B cell (primary cell): ENCODE data around the gene PTPRG. TPM values are rescaled to one million over a fixed set of nuclear protein-coding genes. Genes with fewer than 3 reads are reported as not detected.

ENCODE experiments used
- ATAC-seq: fragments of 200-7000 bp; cut with Tn5 transposase; one replicate; pipeline ENCODE4 v1.10.0; 2021; ENCODE audit warnings: low read depth, mild to moderate bottlenecking, moderate number of reproducible peaks, moderate library complexity
- CTCF ChIA-PET: fragments of 350-600 bp; sonication (Branson Sonifier 250); formaldehyde crosslinking; loops from one replicate; lab custom pipeline; 2021; ENCODE audit warnings: antibody characterized with exemption, inconsistent platforms; lab: Charles Lee
- POLR2A ChIA-PET: fragments of 350-600 bp; sonication (Branson Sonifier 250); formaldehyde crosslinking; loops from one replicate; lab custom pipeline; 2021; ENCODE audit warnings: antibody characterized with exemption; lab: Charles Lee
- DNase-seq: peaks from one replicate; pipeline ENCODE4 v3.0.0; 2013
- H2AFZ ChIP-seq: 2 replicates; pipeline ENCODE4 v1.6.1; 2012; ENCODE audit warnings: mild to moderate bottlenecking, low read depth, low read length; ENCODE audit not compliant: insufficient read depth, poor library complexity, severe bottlenecking
- H3K27ac ChIP-seq, 2 donors: 1 replicate in 1 of 2; 2 replicates in 1 of 2; pipeline ENCODE4 v1.5.1; 2012 to 2013; ENCODE audit warnings: low read length in 2 of 2, mild to moderate bottlenecking in 2 of 2, moderate library complexity in 1 of 2
- H3K27me3 ChIP-seq, 4 experiments: fragments of 200-600 bp in 1 of 4; sonication (generic) in 1 of 4; replicated peaks in 1 of 4; 1 replicate in 2 of 4; 2 replicates in 2 of 4; pipeline versions ENCODE4 v1.6.1 to v1.7.0; 2013 to 2016; ENCODE audit warnings: low read length in 3 of 4, mild to moderate bottlenecking in 2 of 4, mixed read lengths in 1 of 4, moderate library complexity in 1 of 4; ENCODE audit not compliant: insufficient read depth in 4 of 4, control insufficient read depth in 3 of 4; ENCODE audit errors: control extremely low read depth in 1 of 4
- H3K36me3 ChIP-seq, 2 experiments: replicated peaks in 1 of 2; 1 replicate in 1 of 2; 2 replicates in 1 of 2; pipeline versions ENCODE4 v1.6.1 to v1.7.1; 2013; ENCODE audit warnings: low read length in 1 of 2; ENCODE audit not compliant: insufficient read depth in 2 of 2, control insufficient read depth in 1 of 2; ENCODE audit errors: control extremely low read depth in 1 of 2, extremely low read depth in 1 of 2
- H3K4me1 ChIP-seq, 2 donors: fragments of 200-600 bp in 1 of 2; sonication (generic) in 1 of 2; 1 replicate in 1 of 2; 2 replicates in 1 of 2; pipeline versions ENCODE4 v1.5.1 to v1.6.1; 2013 to 2017; ENCODE audit warnings: low read length in 2 of 2; ENCODE audit not compliant: control insufficient read depth in 2 of 2, insufficient read depth in 2 of 2
- H3K4me2 ChIP-seq: replicated peaks from 2 replicates; pipeline ENCODE3; 2012; ENCODE audit warnings: mild to moderate bottlenecking, low read depth, low read length; ENCODE audit not compliant: poor library complexity, severe bottlenecking
- H3K4me3 ChIP-seq, 5 experiments: fragments of 200-600 bp in 1 of 5; sonication (generic) in 1 of 5; 1 replicate in 3 of 5; 2 replicates in 2 of 5; pipeline versions ENCODE4 v1.5.1 to v1.7.0; 2011 to 2016; ENCODE audit warnings: low read length in 4 of 5, mild to moderate bottlenecking in 4 of 5, low read depth in 2 of 5, control low read depth in 1 of 5, moderate library complexity in 1 of 5; ENCODE audit not compliant: insufficient read depth in 1 of 5; ENCODE audit errors: control extremely low read depth in 1 of 5, extremely low read depth in 1 of 5
- H3K79me2 ChIP-seq: fragments of 200-600 bp; sonication (generic); one replicate; pipeline ENCODE4 v1.6.0; 2016; ENCODE audit warnings: low read length; ENCODE audit not compliant: control insufficient read depth, insufficient read depth
- H3K9ac ChIP-seq: fragments of 200-600 bp; sonication (generic); 2 replicates; pipeline ENCODE4 v1.6.1; 2017; ENCODE audit warnings: mild to moderate bottlenecking, low read length, moderate library complexity
- H3K9me3 ChIP-seq, 3 donors: one replicate each; pipeline versions ENCODE4 v1.6.1 to v1.7.1; 2013; ENCODE audit warnings: low read length in 2 of 3; ENCODE audit not compliant: control insufficient read depth in 2 of 3, insufficient read depth in 1 of 3; ENCODE audit errors: control extremely low read depth in 1 of 3
- H4K20me1 ChIP-seq: 2 replicates; pipeline ENCODE4 v1.6.0; 2012; ENCODE audit warnings: mild to moderate bottlenecking, low read length; ENCODE audit not compliant: insufficient read depth, control insufficient read depth, poor library complexity, severe bottlenecking
- H3K27ac Mint-ChIP-seq: one replicate; pipeline ENCODE4 v1.8.0; 2021; ENCODE audit warnings: mixed read lengths
- H3K27me3 Mint-ChIP-seq: one replicate; pipeline ENCODE4 v1.8.0; 2021; ENCODE audit warnings: mixed read lengths
- H3K4me1 Mint-ChIP-seq: one replicate; pipeline ENCODE4 v1.8.0; 2021; ENCODE audit warnings: mixed read lengths
- H3K4me3 Mint-ChIP-seq: one replicate; pipeline ENCODE4 v1.8.0; 2021; ENCODE audit warnings: mixed read lengths
- H3K9me3 Mint-ChIP-seq: one replicate; pipeline ENCODE4 v1.8.0; 2022; ENCODE audit warnings: mixed read lengths; ENCODE audit not compliant: insufficient read depth
- EZH2 ChIP-seq: IDR thresholded peaks from 2 replicates; pipeline ENCODE4 v1.6.1; 2012; ENCODE audit warnings: borderline replicate concordance, low read depth, mild to moderate bottlenecking, moderate library complexity, low read length; ENCODE audit not compliant: insufficient read depth, poor library complexity, severe bottlenecking
- whole genome bisulfite sequencing: methylation state at CpG from one replicate; pipeline ENCODE4 v1.1.5; 2013; ENCODE audit warnings: missing lambda C conversion rate; ENCODE audit not compliant: insufficient coverage; 5-methylcytosine and 5-hydroxymethylcytosine counted together
- intact Hi-C: fragments of 100-400 bp; cut with micrococcal nuclease; formaldehyde crosslinking; loops from one replicate; pipeline ENCODE4 v1.10.0; 2022
- polyA plus RNA-seq: library from polyadenylated mRNA; depleted of rRNA; stranded (reverse); fragments of >200 nt; gene quantifications from 2 replicates; pipeline ENCODE4 v1.2.3, GENCODE V29; 2012
- total RNA-seq, 2 donors: library from RNA; stranded (reverse); fragments of 120-200 nt in 1 of 2; gene quantifications; 1 replicate in 1 of 2; 2 replicates in 1 of 2; pipeline versions ENCODE4 v1.2.3 to v1.2.4, GENCODE V29; 2013 to 2022
- TF ChIP-seq, protein P1 (sequence below): fragments of 200-600 bp; IDR thresholded peaks from one replicate; pipeline ENCODE4 v1.8.0; 2022; ENCODE audit warnings: antibody characterized with exemption, mild to moderate bottlenecking

PTPRG gene
- total and polyA plus RNA-seq, 2 donors (not counting 1 experiment from before 2014, with no cell fraction given) = 0.12 to 1.3 TPM

DNA sequence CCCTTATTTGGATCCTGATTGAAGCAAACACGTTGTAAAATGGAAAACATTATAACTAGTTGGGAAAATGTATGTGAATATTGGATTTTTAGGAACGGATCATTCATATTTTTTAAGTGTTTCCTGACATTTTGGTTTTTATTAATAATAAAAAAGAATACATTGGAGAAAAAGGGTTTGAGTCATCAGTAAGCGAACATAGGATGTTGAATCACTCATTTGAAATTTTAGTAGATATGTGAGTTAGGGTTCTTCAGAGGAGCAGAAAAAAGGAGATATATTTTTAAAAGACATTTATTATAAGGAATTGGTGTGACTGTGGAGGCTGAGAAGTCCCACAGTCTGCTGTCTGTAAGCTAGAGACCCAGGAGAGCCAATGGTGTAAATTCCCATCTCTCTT, 258.5 kb downstream of the PTPRG start:
- H3K27ac Mint-ChIP-seq = no peak overlapping the region
- no peaks in the 10 kb centered on the region for H3K79me2 ChIP-seq
- no peak overlapping the region for H3K4me3 ChIP-seq
- intact Hi-C loops = no loop called here
- H3K4me3 Mint-ChIP-seq = no peak overlapping the region
- H3K36me3 ChIP-seq = no peaks in the 10 kb centered on the region
- H3K4me2 ChIP-seq = no peak overlapping the region
- no peaks in the 10 kb centered on the region for H3K27me3 ChIP-seq
- DNase-seq = no peak
- no peak overlapping the region for H3K9ac ChIP-seq
- POLR2A ChIA-PET = no interaction called here
- no peak overlapping the region for H2AFZ ChIP-seq
- H3K27ac ChIP-seq = no peak overlapping the region
- CTCF ChIA-PET = no interaction called here
- peaks cover 0 to 2% (median 0%) of the 10 kb centered on the region in 3 donors for H3K9me3 ChIP-seq
- no peaks in the 10 kb centered on the region for H4K20me1 ChIP-seq
- no peaks in the 10 kb centered on the region for H3K4me1 Mint-ChIP-seq
- no CpG with 5 or more reads among the region's 3 CpGs for WGBS
- no peaks in the 10 kb centered on the region for H3K9me3 Mint-ChIP-seq
- no peak for ATAC-seq
- no peaks in the 10 kb centered on the region for H3K4me1 ChIP-seq
- TF ChIP-seq, protein P1, sequence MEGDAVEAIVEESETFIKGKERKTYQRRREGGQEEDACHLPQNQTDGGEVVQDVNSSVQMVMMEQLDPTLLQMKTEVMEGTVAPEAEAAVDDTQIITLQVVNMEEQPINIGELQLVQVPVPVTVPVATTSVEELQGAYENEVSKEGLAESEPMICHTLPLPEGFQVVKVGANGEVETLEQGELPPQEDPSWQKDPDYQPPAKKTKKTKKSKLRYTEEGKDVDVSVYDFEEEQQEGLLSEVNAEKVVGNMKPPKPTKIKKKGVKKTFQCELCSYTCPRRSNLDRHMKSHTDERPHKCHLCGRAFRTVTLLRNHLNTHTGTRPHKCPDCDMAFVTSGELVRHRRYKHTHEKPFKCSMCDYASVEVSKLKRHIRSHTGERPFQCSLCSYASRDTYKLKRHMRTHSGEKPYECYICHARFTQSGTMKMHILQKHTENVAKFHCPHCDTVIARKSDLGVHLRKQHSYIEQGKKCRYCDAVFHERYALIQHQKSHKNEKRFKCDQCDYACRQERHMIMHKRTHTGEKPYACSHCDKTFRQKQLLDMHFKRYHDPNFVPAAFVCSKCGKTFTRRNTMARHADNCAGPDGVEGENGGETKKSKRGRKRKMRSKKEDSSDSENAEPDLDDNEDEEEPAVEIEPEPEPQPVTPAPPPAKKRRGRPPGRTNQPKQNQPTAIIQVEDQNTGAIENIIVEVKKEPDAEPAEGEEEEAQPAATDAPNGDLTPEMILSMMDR = no peak
- no peak for TF ChIP-seq EZH2
- no peaks in the 10 kb centered on the region for H3K27me3 Mint-ChIP-seq

- Histone ChIP-seq H3K4me1 (no peaks in the 10 kb centered on the region), H3K79me2 (no peaks in the 10 kb centered on the region), H3K9ac (no peak overlapping the region), H4K20me1 (no peaks in the 10 kb centered on the region), H3K4me2 (no peak overlapping the region), H3K4me3 (no peak overlapping the region), H3K27ac (no peak overlapping the region), H3K36me3 (no peaks in the 10 kb centered on the region), H3K27me3 (no peaks in the 10 kb centered on the region), H3K9me3 (peaks cover 0 to 2% (median 0%) of the 10 kb centered on the region in 3 donors), H2AFZ (no peak overlapping the region)
- Mint-ChIP-seq H3K9me3 (no peaks in the 10 kb centered on the region), H3K4me1 (no peaks in the 10 kb centered on the region), H3K4me3 (no peak overlapping the region), H3K27me3 (no peaks in the 10 kb centered on the region), H3K27ac (no peak overlapping the region)
- DNase-seq (no peak), ATAC-seq (no peak)
- 56% methylated on average over 2 of the region's 6 CpGs for WGBS
- POLR2A ChIA-PET = no interaction called here
- TF ChIP-seq, protein P1 = no peak
- no peak for TF ChIP-seq EZH2
- intact Hi-C loops = no loop called here
- CTCF ChIA-PET = no interaction called here
These were observed 259.1 kb downstream of the PTPRG start for GRCh38 chr3:61820306-61820992.
